GM21367 (cell line): ENCODE measurements around the gene SLC31A2.

Source experiments
- ATAC-seq: cut with Tn5 transposase; IDR thresholded peaks from one replicate; pipeline ENCODE4 v1.9.1; 2021; ENCODE audit not compliant: unreplicated experiment

Gene SLC31A2

DNA sequence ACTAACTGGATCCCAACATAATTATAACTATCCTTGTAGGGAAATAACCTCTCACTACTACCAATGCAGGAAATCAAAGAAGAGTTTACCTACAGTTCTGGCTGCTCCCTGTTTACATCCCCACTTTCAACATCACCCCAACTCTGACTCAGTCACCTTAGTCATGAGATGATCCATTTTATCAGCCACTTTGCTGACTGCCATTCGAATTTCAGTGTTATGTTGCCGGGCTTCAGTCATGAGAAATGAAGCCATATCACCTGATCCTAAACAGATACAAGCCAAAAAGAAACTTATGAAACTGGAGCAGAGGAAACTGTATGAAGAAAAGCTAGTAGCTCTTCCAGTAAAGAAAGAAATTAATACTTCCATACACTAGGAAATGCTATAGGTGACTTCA, 33.7 kb downstream of the SLC31A2 start:
- ATAC-seq: no peak

DNA sequence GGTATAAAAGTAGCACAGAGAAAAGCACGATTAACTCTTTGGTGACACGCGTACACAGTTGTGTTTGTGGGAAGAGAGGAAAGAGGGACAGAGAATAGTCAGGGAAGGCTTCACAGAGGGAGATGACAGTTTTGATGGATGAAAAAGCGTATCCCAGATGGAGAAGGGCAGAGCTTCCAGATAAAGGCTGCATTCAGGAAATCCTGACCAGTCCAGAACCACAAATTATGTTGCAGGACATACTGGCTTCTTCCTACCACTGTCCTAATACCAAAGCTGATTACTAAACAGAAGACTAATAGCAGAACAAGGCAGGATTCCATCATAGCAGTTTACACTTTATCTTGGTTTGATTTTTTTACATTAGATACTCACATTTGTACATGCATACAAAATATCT, 34.5 kb downstream of the SLC31A2 start:
- ATAC-seq: no peak

DNA sequence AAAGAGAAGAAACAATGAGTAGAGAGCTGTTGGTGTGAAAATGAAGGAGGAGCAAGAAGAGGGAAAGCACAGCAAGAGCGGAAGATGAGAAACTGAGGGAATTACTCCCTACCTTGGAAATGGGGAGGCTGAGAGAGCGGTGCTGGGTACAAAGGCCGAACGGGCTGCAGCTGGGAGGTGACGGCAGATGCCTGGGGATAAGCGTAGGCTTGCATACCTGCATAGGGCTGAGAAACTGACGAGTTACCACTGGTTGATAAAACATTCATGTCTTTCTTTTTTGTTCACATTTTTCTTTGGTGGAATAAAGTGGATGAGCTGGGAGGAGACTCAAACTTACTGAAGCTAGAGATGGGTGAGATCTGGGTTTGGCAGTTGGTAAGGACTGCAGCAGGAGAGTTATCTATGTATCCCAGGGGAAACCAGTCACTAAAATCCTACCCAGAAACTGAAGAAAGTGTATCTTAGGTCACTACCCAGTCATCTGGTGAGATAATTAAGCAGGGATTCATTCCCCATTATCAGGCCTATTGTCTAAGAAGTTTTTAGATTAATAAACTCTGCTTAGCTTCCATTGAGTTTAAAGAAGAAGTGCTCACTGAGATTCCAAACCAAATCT, 35.4 kb downstream of the SLC31A2 start:
- ATAC-seq: no peak

DNA sequence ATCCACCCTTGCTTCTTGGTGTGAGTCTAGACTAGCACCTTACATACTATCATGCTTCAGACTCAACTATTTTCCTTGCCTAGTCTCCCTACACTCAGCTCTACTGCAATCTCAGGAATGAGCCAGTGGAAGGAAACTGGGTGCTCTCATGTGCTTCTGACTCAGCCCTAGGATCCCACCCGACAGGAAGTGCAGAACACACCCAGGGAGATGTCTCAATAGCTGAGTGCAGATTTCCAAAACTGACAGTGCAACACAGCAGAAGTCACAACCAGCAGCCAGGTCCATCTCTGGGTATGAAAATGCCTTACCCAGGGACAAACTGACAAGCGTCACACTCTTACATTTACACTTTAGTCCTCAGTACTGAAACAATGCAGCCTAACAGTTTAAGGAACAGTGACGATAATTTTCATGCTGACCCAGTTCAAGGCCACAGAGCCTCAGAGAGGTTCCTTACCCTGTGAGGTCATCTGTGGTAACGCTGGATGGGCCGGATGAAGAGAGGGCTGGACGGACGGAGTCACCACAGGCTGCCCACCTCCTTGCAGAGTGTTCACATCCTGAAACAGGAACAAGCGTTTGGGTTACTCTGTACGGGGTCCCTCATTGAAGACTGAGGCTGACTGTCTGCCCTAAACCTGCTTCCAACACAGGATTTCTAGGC, 37.3 kb downstream of the SLC31A2 start:
- ATAC-seq: no peak

DNA sequence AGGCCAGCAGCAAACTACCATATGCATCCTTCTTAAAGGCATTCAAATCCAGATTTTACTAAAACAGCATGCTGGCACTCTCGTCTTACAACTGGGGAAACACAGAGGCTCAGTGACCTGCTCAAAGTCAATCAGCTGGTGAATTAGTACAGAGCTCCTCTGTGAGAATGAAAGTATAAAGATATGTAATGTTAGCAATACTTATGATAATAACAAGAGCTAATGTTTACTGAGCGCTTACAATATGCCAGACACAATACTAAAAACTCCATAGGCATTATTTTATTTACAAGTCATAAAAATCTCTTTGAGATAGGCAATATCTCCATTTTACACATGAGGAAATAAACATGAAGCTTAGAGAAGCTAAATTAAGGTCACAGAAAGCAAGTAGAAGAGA, 41.6 kb downstream of the SLC31A2 start:
- ATAC-seq: no peak

DNA sequence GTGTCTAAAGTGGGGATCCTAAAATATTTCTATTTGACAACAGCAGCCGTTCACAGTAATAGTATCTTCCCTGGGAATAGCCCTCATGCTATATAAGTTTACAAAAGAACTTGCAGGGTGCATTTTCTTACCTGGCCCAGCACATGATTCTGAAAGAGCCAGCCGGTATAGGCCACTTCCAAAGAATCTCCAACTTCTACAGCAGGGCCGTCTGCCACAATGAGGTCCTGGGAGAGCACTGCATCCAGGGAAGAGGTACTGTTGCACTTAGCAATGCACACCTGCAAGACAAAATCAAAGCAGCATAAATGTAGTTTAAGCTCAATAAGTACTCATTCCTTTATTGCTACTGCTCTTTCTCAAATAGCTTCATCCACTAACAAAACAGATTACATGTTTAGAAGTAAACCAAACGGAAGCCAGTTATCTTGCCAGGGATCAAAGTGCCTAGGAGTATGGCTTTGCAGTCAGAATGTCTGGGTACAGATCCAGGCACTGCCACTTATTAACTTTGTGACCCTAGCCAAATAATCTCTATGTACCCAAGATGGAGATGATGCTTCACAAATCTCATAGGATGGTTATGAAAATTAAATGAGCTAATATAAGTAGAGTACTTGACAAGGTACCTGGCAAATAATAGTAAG, 49.0 kb downstream of the SLC31A2 start:
- ATAC-seq: no peak

DNA sequence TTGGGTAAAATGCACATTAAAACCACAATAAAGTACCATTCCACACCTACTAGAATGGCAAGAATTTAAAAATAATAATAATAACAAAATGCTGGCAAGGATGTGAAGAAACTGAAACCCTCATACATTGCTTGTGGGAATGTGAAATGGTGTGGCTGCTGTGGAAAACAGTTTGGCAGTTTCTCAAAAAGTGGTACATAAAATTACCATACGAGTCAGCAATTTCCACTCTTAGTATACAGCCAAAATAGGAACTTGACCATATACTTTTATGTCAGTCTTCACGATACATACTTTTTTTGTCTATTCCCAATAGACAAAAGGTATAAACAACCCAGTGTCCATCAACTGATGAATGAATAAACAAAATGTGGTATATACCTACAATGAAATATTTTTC, 54.6 kb downstream of the SLC31A2 start:
- no peak for ATAC-seq

DNA sequence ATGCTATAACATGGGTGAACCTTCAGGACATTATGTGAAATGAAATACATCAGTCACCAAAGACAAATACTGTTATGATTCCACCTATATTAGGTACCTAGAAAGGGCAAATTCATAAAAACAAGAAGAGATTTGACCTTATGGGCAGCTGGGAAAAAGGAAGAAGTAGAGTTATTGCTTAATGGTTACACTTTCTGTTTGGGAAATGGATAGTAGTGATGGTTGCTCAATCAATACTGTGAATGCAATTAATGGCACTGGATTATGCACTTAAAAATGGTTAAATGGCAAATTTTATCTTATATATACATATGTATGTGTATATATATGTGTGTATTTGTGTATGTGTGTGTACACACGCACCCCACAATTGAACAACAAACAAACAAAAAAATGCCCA, 55.1 kb downstream of the SLC31A2 start:
- no peak for ATAC-seq

DNA sequence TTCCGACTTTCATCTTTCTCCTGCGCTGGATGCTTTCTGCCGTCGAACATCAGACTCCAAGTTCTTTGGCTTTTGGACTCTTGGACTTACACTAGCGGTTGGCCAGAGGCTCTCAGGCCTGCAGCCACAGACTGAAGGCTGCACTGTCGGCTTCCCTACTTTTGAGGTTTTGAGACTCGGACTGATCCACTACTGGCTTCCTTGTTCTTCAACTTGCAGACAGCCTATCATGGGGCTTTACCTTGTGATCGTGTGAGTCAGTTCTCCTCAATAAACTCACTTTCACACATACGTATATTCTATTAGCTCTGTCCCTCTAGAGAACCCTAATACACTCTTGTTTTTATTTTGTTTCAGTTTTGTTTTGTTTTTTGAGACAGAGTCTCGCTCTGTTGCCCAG, 60.0 kb downstream of the SLC31A2 start:
- ATAC-seq: no peak
